Panc1 (cell line): Measurements from ENCODE around the gene LTN1. TPM values are rescaled to one million over a fixed set of nuclear protein-coding genes. Genes with fewer than 3 reads are reported as not detected.

Source experiments
- ATAC-seq: fragments of 200-7000 bp; cut with Tn5 transposase; 2 replicates; pipeline ENCODE4 v1.9.1; 2020; ENCODE audit warnings: mild to moderate bottlenecking, moderate library complexity
- BruUV-seq: library from RNA; stranded (reverse); fragments of 400-500 nt; replicated peaks from 2 replicates; lab custom pipeline; 2021; lab: Mats Ljungman, UMichigan
- CTCF ChIA-PET: fragments of 300-600 bp; sonication (Branson Sonifier 250); formaldehyde crosslinking; loops from one replicate; lab custom pipeline; 2022; ENCODE audit warnings: antibody characterized with exemption; lab: Charles Lee
- POLR2A ChIA-PET: fragments of 300-600 bp; sonication (Branson Sonifier 250); formaldehyde crosslinking; loops from one replicate; lab custom pipeline; 2022; ENCODE audit warnings: antibody characterized with exemption; lab: Charles Lee
- DNase-seq: peaks from one replicate; pipeline ENCODE4 v3.0.0-alpha.2; 2010; ENCODE audit warnings: low read depth, low spot score
- H3K27ac ChIP-seq: 2 replicates; pipeline ENCODE4 v1.5.1; 2011; ENCODE audit warnings: mild to moderate bottlenecking, low read length, inconsistent platforms
- H3K27me3 ChIP-seq: fragments of 200-500 bp; sonication (Bioruptor generic); 2 replicates; pipeline ENCODE4 v1.6.0; 2014; ENCODE audit warnings: low read length, inconsistent platforms; ENCODE audit not compliant: control insufficient read depth, insufficient read depth
- H3K36me3 ChIP-seq: fragments of 200-500 bp; sonication (Bioruptor generic); 2 replicates; pipeline ENCODE4 v1.5.1; 2014; ENCODE audit warnings: inconsistent platforms, mild to moderate bottlenecking, low read length, moderate library complexity; ENCODE audit not compliant: control insufficient read depth, insufficient read depth
- H3K4me1 ChIP-seq: 2 replicates; pipeline ENCODE4 v1.5.1; 2011; ENCODE audit warnings: inconsistent platforms, mild to moderate bottlenecking, low read length, moderate library complexity; ENCODE audit not compliant: control insufficient read depth, insufficient read depth
- H3K4me3 ChIP-seq, 2 experiments: 2 replicates each; pipeline ENCODE4 v1.5.1; 2011 to 2012; ENCODE audit warnings: low read depth in 2 of 2, low read length in 2 of 2, mild to moderate bottlenecking in 2 of 2, inconsistent platforms in 1 of 2, moderate library complexity in 1 of 2
- H3K9me3 ChIP-seq: fragments of 200-500 bp; sonication (Bioruptor generic); 2 replicates; pipeline ENCODE4 v1.5.1; 2014; ENCODE audit warnings: low read depth, mild to moderate bottlenecking, inconsistent platforms, low read length, moderate library complexity; ENCODE audit not compliant: control insufficient read depth, insufficient read depth
- CTCF ChIP-seq: fragments of 450-650 bp; IDR thresholded peaks from 2 replicates; pipeline ENCODE4 v1.5.1; 2017; ENCODE audit warnings: mild to moderate bottlenecking
- POLR2AphosphoS5 ChIP-seq: IDR thresholded peaks from 2 replicates; pipeline ENCODE4 v1.6.1; 2012; ENCODE audit warnings: mild to moderate bottlenecking, low read depth, low read length, moderate library complexity
- REST ChIP-seq, 2 experiments: IDR thresholded peaks; 2 replicates each; pipeline ENCODE4 v1.6.1; 2011 to 2012; ENCODE audit warnings: low read depth in 2 of 2, control low read depth in 1 of 2, low read length in 1 of 2, mild to moderate bottlenecking in 1 of 2, moderate library complexity in 1 of 2; ENCODE audit not compliant: insufficient read depth in 1 of 2
- SIN3A ChIP-seq: IDR thresholded peaks from 2 replicates; pipeline ENCODE4 v1.6.1; 2012; ENCODE audit warnings: low read depth, mild to moderate bottlenecking, low read length, moderate library complexity, borderline replicate concordance; ENCODE audit not compliant: insufficient read depth
- TCF7L2 ChIP-seq: IDR thresholded peaks from 2 replicates; pipeline ENCODE4 v1.6.1; 2011; ENCODE audit warnings: mild to moderate bottlenecking, low read depth, low read length, inconsistent platforms
- in situ Hi-C: cut with HindIII; loops from 2 replicates; pipeline ENCODE4 v1.10.0; 2016; ENCODE audit warnings: low sequenced_read_pairs, low pct_unique_long_range_greater_than_20kb
- intact Hi-C: fragments of 100-400 bp; cut with micrococcal nuclease; formaldehyde crosslinking; loops from one replicate; pipeline ENCODE4 v1.10.0; 2022; ENCODE audit not compliant: unreplicated experiment
- total RNA-seq: library from RNA; stranded (reverse); gene quantifications from one replicate; pipeline ENCODE4 v1.2.1, GENCODE V29; 2021; ENCODE audit not compliant: unreplicated experiment

LTN1 gene
- total RNA-seq, 1 experiment from 2014 or later: 19.7 TPM

- in situ Hi-C loops: no loop called here
- Histone ChIP-seq H3K9me3 (no peaks in the 10 kb centered on the region), H3K4me1 (no peaks in the 10 kb centered on the region), H3K36me3 (peaks cover 7% of the 10 kb centered on the region; the same call in 1 of the 2 replicates), H3K27me3 (no peaks in the 10 kb centered on the region), H3K4me3 (no peak overlapping the region), H3K27ac (no peak overlapping the region)
- POLR2A ChIA-PET: no interaction called here
- intact Hi-C loops: no loop called here
- DNase-seq (no peak), ATAC-seq (no peak)
- CTCF ChIA-PET: no interaction called here
- no TSS peak for BruUV-seq
- TF ChIP-seq POLR2AphosphoS5: no peak
- TF ChIP-seq SIN3A: no peak
- no peak for TF ChIP-seq CTCF
- TF ChIP-seq TCF7L2: no peak
- no peak for TF ChIP-seq REST (IDR thresholded peaks at IDR 0.05; ENCODE audit: insufficient read depth in 1 of 2, low read depth in 2 of 2, low read length in 1 of 2)
These were observed 30.2 kb downstream of the LTN1 start for GRCh38 chr21:28962465-28962864.

GRCh38 chr21:28961927-28962326 is 30.8 kb downstream of the LTN1 start:
- Histone ChIP-seq H3K4me1 (no peaks in the 10 kb centered on the region), H3K4me3 (no peak overlapping the region), H3K36me3 (peaks cover 7% of the 10 kb centered on the region; the same call in 1 of the 2 replicates), H3K9me3 (no peaks in the 10 kb centered on the region), H3K27me3 (no peaks in the 10 kb centered on the region), H3K27ac (no peak overlapping the region)
- TF ChIP-seq TCF7L2 (no peak), SIN3A (no peak), REST (IDR thresholded peaks at IDR 0.05; ENCODE audit: insufficient read depth in 1 of 2, low read depth in 2 of 2, low read length in 1 of 2) (no peak), POLR2AphosphoS5 (no peak), CTCF (no peak)
- intact Hi-C loops: no loop called here
- ChIA-PET POLR2A (interaction anchor here (0.6 kb wide), 1 partner anchor 746 kb away, joined by 3 read pairs; no protein-coding TSS in a partner anchor), CTCF (no interaction called here)
- in situ Hi-C loops: no loop called here
- ATAC-seq (no peak), DNase-seq (no peak)
- no TSS peak for BruUV-seq
